VCaP (cell line): ENCODE results near the gene NAV2.

Experiments
- H3K27ac ChIP-seq: fragments of 450-650 bp; 2 replicates; pipeline ENCODE4 v1.5.1; 2017
- TF ChIP-seq, protein P1 (sequence below): fragments of 450-650 bp; conservative IDR thresholded peaks from 2 replicates; pipeline ENCODE4 v1.5.1; 2017; ENCODE audit warnings: mild to moderate bottlenecking, moderate library complexity

Gene NAV2

DNA sequence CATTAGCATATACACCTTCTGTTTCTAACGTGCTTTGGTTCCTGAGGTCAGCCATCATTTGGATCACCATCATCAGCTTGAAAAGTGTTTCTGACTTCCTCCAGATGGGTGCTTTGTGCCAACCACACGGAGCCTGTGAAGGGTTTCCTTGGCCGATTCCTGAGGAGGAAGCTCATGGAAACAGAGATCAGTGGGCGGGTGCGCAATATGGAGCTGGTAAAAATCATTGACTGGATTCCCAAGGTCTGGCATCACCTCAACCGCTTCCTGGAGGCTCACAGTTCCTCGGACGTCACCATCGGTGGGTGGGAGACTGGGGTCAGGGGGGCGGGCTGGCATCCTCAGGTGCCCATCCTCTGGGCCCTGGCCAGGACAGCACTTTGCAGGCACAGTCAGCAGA is 392.8 kb downstream of the NAV2 start:
- TF ChIP-seq, protein P1, sequence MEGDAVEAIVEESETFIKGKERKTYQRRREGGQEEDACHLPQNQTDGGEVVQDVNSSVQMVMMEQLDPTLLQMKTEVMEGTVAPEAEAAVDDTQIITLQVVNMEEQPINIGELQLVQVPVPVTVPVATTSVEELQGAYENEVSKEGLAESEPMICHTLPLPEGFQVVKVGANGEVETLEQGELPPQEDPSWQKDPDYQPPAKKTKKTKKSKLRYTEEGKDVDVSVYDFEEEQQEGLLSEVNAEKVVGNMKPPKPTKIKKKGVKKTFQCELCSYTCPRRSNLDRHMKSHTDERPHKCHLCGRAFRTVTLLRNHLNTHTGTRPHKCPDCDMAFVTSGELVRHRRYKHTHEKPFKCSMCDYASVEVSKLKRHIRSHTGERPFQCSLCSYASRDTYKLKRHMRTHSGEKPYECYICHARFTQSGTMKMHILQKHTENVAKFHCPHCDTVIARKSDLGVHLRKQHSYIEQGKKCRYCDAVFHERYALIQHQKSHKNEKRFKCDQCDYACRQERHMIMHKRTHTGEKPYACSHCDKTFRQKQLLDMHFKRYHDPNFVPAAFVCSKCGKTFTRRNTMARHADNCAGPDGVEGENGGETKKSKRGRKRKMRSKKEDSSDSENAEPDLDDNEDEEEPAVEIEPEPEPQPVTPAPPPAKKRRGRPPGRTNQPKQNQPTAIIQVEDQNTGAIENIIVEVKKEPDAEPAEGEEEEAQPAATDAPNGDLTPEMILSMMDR: no peak
- H3K27ac ChIP-seq: no peak overlapping the region

DNA sequence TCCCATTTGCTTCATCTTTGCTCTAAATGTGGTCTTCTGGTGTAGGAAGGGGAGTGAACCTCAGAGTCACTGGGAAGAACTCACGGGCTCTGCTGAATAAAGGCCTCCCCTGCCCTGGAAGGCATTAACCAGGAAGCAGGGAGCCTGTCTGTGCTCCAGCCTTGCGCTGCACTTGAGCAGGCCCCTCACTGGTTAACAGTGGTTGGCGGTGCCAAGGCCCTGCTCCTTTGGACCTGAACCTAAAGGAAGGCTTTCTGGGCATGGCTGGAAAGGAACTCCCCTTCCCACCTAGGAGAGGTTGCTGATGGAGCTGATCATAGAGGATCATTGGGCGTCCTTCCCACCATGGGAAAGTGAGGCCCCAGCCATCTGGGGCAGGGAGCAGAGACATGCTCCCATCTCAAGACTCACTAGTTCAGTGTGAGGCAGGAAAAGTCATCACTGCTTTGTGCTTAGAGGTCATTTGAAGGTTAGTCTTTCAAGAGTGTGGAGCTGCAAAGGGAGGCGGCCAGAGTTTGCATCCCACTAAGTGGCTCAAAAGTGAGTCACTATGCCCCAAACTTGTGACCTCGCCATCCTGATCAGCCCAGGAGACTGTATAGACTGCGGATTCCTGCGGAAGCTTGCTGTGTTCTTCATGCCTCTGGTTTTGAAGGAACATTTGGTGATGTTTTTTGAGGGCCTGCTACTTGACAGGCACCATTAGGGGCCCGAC is 397.3 kb downstream of the NAV2 start:
- H3K27ac ChIP-seq: no peak overlapping the region
- TF ChIP-seq, protein P1: no peak

DNA sequence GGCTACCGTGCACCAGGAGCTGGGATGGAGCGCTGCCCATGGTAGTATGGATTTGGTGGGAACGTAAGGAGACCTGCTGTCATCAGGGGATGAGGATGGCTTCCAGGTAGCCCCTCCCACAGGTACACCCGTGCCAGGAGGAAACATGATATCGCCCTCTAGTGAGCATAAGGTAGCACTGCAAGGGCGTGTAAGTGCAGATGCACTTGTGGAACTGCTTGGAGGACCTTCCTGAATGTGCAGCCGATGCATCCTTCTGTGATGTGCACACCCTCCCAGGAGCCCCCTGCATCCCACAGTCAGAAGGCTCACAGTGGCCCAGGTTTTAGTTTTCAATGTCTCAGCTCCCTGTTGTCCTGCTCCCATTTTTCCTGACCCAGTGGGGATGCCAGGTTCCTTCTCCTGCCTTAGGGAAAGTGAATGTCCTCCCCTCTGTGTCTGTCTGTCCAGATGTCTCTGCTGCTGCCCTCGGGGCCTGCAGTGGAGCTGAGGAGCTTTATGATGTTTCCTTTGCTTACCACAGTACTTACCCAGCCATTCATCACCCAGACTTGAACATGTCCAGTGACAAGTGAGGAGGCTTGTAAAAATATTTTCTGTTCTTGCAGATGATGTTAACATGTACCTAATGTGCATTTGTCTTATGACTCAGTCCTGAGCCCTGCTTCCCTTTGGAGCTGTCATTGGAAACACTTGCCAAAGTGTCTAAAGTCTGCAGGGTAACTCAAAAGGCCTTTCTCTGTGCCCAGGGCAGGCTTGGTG is 398.5 kb downstream of the NAV2 start:
- H3K27ac ChIP-seq: no peak overlapping the region
- TF ChIP-seq, protein P1: peak; percentile 91

DNA sequence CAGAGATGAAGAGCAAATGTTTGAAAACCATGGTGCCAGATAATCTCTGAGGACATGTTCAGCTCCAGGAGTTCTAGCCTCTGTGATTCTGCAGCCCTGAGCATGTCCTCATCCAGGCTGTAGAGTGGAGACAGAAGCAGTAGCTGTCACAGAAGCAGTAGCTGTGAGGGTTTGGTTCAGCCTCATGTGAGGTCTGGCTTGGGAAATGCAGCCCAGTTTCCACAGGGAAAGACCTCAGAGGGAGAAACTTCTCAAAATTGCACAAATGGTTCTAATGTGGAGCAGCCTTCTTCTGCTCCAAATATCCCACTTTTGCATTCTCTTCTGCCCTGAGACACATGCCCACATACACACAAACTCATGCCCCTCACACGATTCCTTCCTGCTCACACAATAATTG is 399.2 kb downstream of the NAV2 start:
- TF ChIP-seq, protein P1: no peak
- H3K27ac ChIP-seq: no peak overlapping the region

DNA sequence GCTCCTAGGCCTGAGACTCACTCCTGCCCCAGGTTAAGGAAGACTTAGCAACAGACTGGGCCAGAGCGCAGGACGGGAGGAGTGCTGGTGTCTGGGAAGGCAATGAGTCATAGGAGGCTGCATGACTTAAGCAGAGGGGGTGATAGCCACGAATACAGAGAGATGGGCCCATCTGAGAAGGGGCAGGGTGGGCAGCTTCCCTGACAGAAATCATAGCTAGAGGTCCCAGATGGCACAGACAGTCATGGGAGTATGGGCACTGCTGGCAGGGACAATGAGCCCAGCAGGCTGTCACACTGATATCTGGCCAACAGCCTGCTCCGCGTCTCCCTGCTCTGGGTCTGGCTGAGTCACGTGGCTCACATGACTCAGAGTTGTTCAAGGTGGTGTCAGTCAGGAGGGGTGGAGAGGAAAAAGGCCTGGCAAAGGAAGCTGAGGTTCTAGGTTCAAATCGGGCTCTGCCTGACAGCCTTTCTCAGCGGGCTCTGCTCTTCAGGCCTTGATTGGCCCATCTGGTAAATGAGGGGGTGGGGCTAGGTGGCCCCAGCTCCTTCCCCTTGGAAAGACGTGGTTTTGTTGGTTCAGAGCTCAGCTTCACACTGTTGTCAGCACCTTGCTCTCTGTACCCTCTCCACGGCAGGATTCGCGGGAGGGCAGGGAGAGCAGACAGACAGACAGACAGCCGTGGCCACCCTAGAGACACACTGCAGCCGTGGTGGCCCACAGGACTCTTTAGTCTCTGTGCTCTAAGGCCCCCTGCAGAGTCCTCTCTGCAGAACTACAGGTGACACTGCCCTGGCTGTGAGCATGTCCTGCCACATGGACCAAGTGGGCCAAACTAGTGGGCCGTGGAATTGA is 399.9 kb downstream of the NAV2 start:
- no peak overlapping the region for H3K27ac ChIP-seq
- TF ChIP-seq, protein P1: no peak

DNA sequence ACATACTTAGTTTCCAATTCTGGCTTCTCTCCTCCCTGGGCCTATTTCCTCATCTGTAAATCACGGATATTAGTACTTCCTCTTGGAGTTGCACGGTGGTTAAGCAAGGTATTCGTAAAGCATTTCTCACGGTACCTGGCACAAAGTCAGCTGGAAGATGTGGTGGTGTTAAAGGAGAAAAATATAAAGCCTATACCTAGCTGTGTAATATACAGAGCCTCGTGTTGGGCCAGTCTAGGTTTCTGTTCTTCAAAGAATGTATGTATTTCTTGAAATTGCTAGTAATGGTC is 400.5 kb downstream of the NAV2 start:
- no peak overlapping the region for H3K27ac ChIP-seq
- TF ChIP-seq, protein P1: no peak

DNA sequence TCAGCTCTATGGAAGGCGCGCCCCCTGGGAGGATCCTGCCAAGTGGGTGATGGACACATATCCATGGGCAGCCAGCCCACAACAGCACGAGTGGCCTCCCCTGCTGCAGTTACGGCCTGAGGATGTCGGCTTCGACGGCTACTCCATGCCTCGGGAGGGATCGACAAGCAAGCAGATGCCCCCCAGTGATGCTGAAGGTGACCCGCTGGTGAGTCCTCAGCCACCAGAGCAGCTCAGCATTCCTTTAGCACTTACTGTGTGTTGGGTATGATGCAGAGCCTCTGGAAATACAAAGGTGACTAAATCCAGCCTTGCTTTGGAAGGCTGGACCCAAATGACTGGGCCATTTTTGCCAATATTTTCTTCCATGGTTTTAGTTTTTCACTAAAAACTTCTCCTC is 402.0 kb downstream of the NAV2 start:
- H3K27ac ChIP-seq: no peak overlapping the region
- TF ChIP-seq, protein P1: no peak
